Measurements from ENCODE around the gene EVA1C. TPM values are rescaled to one million over a fixed set of nuclear protein-coding genes. Genes with fewer than 3 reads are reported as not detected.
A peak's percentile ranks its signal among the peaks of the same experiment; 100 is the strongest.

Gene EVA1C
- total and polyA plus RNA-seq, 9 donors = 27.1 to 156 (median 48.8) TPM

DNA sequence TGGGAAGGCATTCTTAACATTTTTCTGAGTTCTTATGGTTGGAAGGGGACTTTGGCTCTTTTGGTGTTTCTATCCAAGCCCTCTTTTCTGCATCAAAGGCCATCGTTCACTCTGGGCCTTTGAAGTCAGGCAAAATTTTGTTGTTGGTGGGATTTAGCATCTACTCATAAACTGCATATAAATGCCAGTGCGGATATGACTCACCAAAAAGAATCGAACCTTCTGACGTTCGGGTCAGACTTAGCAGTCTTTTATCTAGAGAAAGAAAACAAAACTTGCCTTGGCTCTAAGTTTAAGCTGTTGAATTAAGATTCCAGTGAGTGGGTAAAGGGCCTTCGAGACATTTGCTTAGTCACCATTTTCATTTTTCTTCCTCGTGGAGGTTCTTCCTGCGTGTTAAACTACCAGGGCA lies 51.4 kb downstream of the EVA1C start:
- DNase-seq = peak in 2 of 5 donors; percentile 30 to 46
- no peaks in the 10 kb centered on the region for H3K27me3 ChIP-seq
- H3K27ac ChIP-seq = peak overlapping the region; percentile 36 to 85
- H3K9me3 ChIP-seq = no peaks in the 10 kb centered on the region
- 5 to 7% (median 5%) methylated on average over 8 of the region's 8 CpGs for WGBS, 3 donors
- peaks cover 8% of the 10 kb centered on the region for H3K4me1 ChIP-seq (ENCODE audit: insufficient read depth)
- no peak overlapping the region for H3K4me3 ChIP-seq
- H3K36me3 ChIP-seq = no peaks in the 10 kb centered on the region
- intact Hi-C loops (cut with DNase I) = no loop called here
- TF ChIP-seq, protein P1, sequence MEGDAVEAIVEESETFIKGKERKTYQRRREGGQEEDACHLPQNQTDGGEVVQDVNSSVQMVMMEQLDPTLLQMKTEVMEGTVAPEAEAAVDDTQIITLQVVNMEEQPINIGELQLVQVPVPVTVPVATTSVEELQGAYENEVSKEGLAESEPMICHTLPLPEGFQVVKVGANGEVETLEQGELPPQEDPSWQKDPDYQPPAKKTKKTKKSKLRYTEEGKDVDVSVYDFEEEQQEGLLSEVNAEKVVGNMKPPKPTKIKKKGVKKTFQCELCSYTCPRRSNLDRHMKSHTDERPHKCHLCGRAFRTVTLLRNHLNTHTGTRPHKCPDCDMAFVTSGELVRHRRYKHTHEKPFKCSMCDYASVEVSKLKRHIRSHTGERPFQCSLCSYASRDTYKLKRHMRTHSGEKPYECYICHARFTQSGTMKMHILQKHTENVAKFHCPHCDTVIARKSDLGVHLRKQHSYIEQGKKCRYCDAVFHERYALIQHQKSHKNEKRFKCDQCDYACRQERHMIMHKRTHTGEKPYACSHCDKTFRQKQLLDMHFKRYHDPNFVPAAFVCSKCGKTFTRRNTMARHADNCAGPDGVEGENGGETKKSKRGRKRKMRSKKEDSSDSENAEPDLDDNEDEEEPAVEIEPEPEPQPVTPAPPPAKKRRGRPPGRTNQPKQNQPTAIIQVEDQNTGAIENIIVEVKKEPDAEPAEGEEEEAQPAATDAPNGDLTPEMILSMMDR (IDR thresholded peaks at IDR 0.05) = no peak
- TF ChIP-seq POLR2A (IDR thresholded peaks at IDR 0.05) (no peak), EP300 (IDR thresholded peaks at IDR 0.05) (no peak)

DNA sequence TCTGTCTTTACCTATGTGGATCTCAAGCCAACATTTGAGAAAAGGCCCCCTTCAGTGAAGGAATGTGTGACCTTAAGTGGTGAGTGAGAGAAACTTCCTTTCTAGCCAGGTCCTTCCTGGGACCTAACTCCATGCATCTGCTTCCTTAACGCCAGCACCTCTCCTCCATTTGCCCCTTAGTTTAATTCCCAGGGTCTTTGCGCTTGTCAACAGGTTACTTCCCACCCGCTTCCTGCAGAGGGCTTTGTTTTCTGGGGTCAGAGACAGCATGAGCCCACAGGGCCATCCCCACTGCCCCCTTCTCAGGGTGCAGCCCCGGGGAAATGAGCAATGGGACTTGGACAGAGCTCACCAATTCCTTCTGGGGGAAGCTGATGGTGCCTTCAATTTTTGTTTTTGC lies 54.8 kb downstream of the EVA1C start:
- Histone ChIP-seq H3K4me3 (no peak overlapping the region), H3K27me3 (no peaks in the 10 kb centered on the region), H3K36me3 (no peaks in the 10 kb centered on the region), H3K4me1 (ENCODE audit: insufficient read depth) (peaks cover 8% of the 10 kb centered on the region), H3K9me3 (no peaks in the 10 kb centered on the region), H3K27ac (no peak overlapping the region)
- intact Hi-C loops (cut with DNase I) = no loop called here
- no peak for DNase-seq
- WGBS, 3 donors = 91 to 94% (median 93%) methylated on average over 4 of the region's 4 CpGs
- TF ChIP-seq, protein P1 (IDR thresholded peaks at IDR 0.05) = no peak
- TF ChIP-seq POLR2A (IDR thresholded peaks at IDR 0.05) = no peak
- no peak for TF ChIP-seq EP300 (IDR thresholded peaks at IDR 0.05)

DNA sequence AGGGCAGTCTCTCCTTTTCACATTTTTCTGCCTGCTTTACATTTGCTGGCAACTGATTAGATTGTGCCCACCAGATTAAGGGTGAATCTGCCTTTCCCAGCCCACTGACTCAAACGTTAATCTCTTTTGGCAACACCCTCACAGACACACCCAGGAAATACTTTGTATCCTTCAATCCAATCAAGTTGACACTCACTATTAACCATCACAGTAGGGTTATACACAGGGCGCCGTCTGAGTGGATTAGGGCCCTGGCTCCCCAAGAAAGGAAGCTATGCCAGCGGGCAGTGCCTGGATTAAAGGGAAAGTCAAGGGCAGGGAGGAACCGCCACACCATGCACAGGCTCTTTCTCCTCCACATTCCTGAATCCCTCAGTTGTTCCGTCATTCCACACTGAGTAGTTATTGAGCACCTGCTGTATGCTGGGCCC lies 56.2 kb downstream of the EVA1C start:
- 84 to 85% (median 84%) methylated on average over 6 of the region's 6 CpGs for WGBS, 3 donors
- Histone ChIP-seq H3K27me3 (no peaks in the 10 kb centered on the region), H3K4me1 (ENCODE audit: insufficient read depth) (peaks cover 6% of the 10 kb centered on the region), H3K36me3 (no peaks in the 10 kb centered on the region), H3K27ac (no peak overlapping the region), H3K9me3 (no peaks in the 10 kb centered on the region), H3K4me3 (no peak overlapping the region)
- no peak for DNase-seq
- intact Hi-C loops (cut with DNase I) = no loop called here
- TF ChIP-seq EP300 (IDR thresholded peaks at IDR 0.05) = no peak

DNA sequence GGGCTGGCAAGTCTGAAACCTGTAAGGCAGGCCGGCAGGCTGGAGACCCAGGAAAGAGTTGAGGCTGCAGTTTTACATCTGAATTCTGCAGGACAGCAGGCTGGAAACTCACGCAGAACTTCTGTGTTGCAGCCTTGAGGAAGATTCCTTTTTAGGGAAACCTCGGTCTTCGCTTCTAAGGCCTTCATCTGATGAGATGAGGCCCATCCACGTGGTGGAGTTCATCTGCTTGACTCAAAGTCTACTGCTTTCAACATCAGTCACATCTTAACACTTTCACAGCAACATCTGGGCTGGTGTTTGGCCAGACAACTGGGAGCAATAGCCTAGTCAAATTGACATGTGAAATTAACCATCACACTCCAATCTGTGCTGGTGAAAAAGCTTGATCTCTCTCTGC lies 57.1 kb downstream of the EVA1C start:
- DNase-seq = no peak
- Histone ChIP-seq H3K9me3 (no peaks in the 10 kb centered on the region), H3K4me1 (ENCODE audit: insufficient read depth) (peaks cover 4% of the 10 kb centered on the region), H3K27ac (no peak overlapping the region), H3K4me3 (no peak overlapping the region), H3K27me3 (no peaks in the 10 kb centered on the region), H3K36me3 (no peaks in the 10 kb centered on the region)
- TF ChIP-seq EP300 (IDR thresholded peaks at IDR 0.05) (no peak), POLR2A (IDR thresholded peaks at IDR 0.05) (no peak)
- TF ChIP-seq, protein P1 (IDR thresholded peaks at IDR 0.05) = no peak
- intact Hi-C loops (cut with DNase I) = no loop called here
- WGBS, 3 donors = 91 to 93% (median 93%) methylated on average over 5 of the region's 5 CpGs

DNA sequence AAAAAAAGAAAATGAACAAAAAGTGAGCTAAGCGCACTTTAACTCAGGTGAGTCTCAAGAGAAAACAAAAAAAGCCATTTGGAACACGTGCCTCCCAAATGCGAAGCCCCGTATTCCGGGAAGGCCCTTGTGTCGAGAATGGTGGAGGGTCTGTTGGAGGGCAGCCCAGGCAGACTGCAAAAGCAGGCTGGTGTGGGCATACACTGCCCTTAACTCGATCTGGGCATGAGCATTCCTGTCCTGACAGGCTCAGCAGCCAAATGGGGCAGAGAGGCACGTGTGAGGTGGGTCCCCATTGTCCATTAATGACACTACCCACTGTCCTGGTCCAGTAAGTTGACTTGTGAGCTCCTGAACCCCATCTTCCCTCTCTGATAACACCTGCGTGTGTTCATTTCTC lies 57.7 kb downstream of the EVA1C start:
- no peak for DNase-seq
- no peaks in the 10 kb centered on the region for H3K27me3 ChIP-seq
- H3K4me3 ChIP-seq = no peak overlapping the region
- WGBS, 3 donors = 84 to 92% (median 91%) methylated on average over 9 of the region's 9 CpGs
- TF ChIP-seq POLR2A (IDR thresholded peaks at IDR 0.05) (no peak), EP300 (IDR thresholded peaks at IDR 0.05) (no peak)
- TF ChIP-seq, protein P1 (IDR thresholded peaks at IDR 0.05) = no peak
- no peaks in the 10 kb centered on the region for H3K36me3 ChIP-seq
- peaks cover 4% of the 10 kb centered on the region for H3K4me1 ChIP-seq (ENCODE audit: insufficient read depth)
- no peak overlapping the region for H3K27ac ChIP-seq
- no peaks in the 10 kb centered on the region for H3K9me3 ChIP-seq
- intact Hi-C loops (cut with DNase I) = no loop called here

Measured in ovary (tissue), 9 donors.